Ovary (tissue), 3 donors: ENCODE measurements around the gene MMS22L.

Experiments used
- POLR2A ChIP-seq: fragments of 450-650 bp; IDR thresholded peaks from one replicate; pipeline ENCODE4 v1.6.1; 2017; ENCODE audit warnings: antibody characterized with exemption, mild to moderate bottlenecking, moderate library complexity
- TF ChIP-seq, protein P1 (sequence below), 3 donors: fragments of 450-650 bp in 2 of 3; fragments of 200-600 bp in 1 of 3; IDR thresholded peaks; one replicate each; pipeline versions ENCODE4 v1.5.1 to v1.8.0; 2016 to 2022; ENCODE audit warnings: antibody characterized with exemption in 3 of 3, mild to moderate bottlenecking in 1 of 3
- donor health status: DM: no; HTN: no; CAD: no.

DNA sequence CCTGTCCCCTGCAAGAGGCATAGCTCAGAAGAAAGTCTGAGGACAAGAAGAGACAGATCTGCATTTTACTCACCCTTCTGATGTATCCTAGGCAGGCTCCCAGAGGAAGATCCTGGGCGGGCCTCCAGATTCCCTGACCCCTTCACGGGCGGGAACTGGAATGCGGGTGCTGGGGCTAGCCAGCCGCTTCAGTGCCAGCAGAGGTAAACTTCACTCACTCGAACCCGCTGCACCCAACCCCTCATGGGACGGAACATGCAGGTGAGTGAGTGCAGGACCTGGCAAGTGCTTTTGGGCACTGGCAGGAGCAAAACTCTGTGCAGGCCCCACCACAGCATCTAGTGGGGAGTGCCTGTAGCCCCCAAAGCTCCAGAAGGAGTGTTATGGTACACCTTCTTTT, 171.8 kb downstream of the MMS22L start:
- TF ChIP-seq, protein P1, sequence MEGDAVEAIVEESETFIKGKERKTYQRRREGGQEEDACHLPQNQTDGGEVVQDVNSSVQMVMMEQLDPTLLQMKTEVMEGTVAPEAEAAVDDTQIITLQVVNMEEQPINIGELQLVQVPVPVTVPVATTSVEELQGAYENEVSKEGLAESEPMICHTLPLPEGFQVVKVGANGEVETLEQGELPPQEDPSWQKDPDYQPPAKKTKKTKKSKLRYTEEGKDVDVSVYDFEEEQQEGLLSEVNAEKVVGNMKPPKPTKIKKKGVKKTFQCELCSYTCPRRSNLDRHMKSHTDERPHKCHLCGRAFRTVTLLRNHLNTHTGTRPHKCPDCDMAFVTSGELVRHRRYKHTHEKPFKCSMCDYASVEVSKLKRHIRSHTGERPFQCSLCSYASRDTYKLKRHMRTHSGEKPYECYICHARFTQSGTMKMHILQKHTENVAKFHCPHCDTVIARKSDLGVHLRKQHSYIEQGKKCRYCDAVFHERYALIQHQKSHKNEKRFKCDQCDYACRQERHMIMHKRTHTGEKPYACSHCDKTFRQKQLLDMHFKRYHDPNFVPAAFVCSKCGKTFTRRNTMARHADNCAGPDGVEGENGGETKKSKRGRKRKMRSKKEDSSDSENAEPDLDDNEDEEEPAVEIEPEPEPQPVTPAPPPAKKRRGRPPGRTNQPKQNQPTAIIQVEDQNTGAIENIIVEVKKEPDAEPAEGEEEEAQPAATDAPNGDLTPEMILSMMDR (IDR thresholded peaks at IDR 0.05) = no peak
- TF ChIP-seq POLR2A = no peak
